Heart left ventricle (tissue), 16 donors: ENCODE results near the gene PRDM11. TPM values are rescaled to one million over a fixed set of nuclear protein-coding genes. Genes with fewer than 3 reads are reported as not detected.

Experiments
- ATAC-seq, 4 donors: fragments of 200-7000 bp; cut with Tn5 transposase; one replicate each; pipeline ENCODE4 v1.9.1; 2020 to 2022; ENCODE audit warnings: moderate library complexity in 4 of 4, mild to moderate bottlenecking in 3 of 4, moderate number of reproducible peaks in 1 of 4
- DNase-seq, 5 donors: peaks; one replicate each; pipeline ENCODE4 v3.0.0-alpha.2; 2020
- H3K27ac ChIP-seq, 12 donors: fragments of 200-600 bp; sonication (generic) in 4 of 12; one replicate each; pipeline versions ENCODE4 v1.5.0 to v1.8.0; 2016 to 2022; ENCODE audit warnings: mild to moderate bottlenecking in 2 of 12
- H3K27me3 ChIP-seq, 9 donors: fragments of 200-600 bp; sonication (generic) in 2 of 9; one replicate each; pipeline versions ENCODE4 v1.5.1 to v1.8.0; 2016 to 2022; ENCODE audit warnings: mild to moderate bottlenecking in 3 of 9
- H3K36me3 ChIP-seq, 9 donors: fragments of 200-600 bp; sonication (generic) in 2 of 9; one replicate each; pipeline versions ENCODE4 v1.5.0 to v1.8.0; 2018 to 2022; ENCODE audit warnings: mild to moderate bottlenecking in 2 of 9
- H3K4me1 ChIP-seq, 12 donors: fragments of 200-600 bp; sonication (generic) in 4 of 12; one replicate each; pipeline versions ENCODE4 v1.5.0 to v1.8.0; 2016 to 2022; ENCODE audit warnings: mild to moderate bottlenecking in 3 of 12
- H3K4me3 ChIP-seq, 12 donors: fragments of 200-600 bp; sonication (generic) in 4 of 12; one replicate each; pipeline versions ENCODE4 v1.5.0 to v1.8.0; 2017 to 2022; ENCODE audit warnings: mild to moderate bottlenecking in 9 of 12, moderate library complexity in 4 of 12
- H3K9me3 ChIP-seq, 12 donors: fragments of 200-600 bp; sonication (generic) in 4 of 12; one replicate each; pipeline versions ENCODE4 v1.5.0 to v1.8.0; 2016 to 2022; ENCODE audit warnings: mild to moderate bottlenecking in 1 of 12
- CTCF ChIP-seq, 12 donors: fragments of 200-600 bp; sonication (generic) in 4 of 12; IDR thresholded peaks; one replicate each; pipeline versions ENCODE4 v1.5.0 to v1.8.0; 2018 to 2022; ENCODE audit warnings: antibody characterized with exemption in 12 of 12, mild to moderate bottlenecking in 5 of 12
- POLR2A ChIP-seq, 2 donors: fragments of 450-650 bp; IDR thresholded peaks; one replicate each; pipeline ENCODE4 v1.6.1; 2017; ENCODE audit warnings: antibody characterized with exemption in 2 of 2, mild to moderate bottlenecking in 2 of 2, moderate library complexity in 2 of 2
- WGBS, 4 donors: extraction: QIAGEN DNeasy Blood & Tissue Kit in 2 of 4; methylation state at CpG; one replicate each; pipeline versions ENCODE4 v1.1.5 to v1.1.7; 2013 to 2018; 5-methylcytosine and 5-hydroxymethylcytosine counted together
- intact Hi-C, 10 donors: fragments of 100-400 bp; cut with DNase I; formaldehyde crosslinking; loops; one replicate each; pipeline versions ENCODE4 v1.11.1 to v1.14.2; 2022
- polyA plus RNA-seq, 2 donors: library from polyadenylated mRNA; stranded (reverse); fragments of 200-250 nt; gene quantifications; one replicate each; pipeline ENCODE4 v1.2.3, GENCODE V29; 2013
- total RNA-seq, 9 donors: library from RNA; depleted of rRNA in 2 of 9; stranded (reverse); fragments of >200 nt in 2 of 9; fragmentation: NEBNext Ultra II Directional in 3 of 9; extraction: Animal tissue kit (Norgen Biotek cat#: 25700) in 3 of 9; gene quantifications; one replicate each; pipeline versions ENCODE4 v1.1.0 to v1.2.4, GENCODE V29; 2016 to 2023
- donor health status: ischemic (EF 13 %, LVEDD 7.1; RV severe dilation, severe dysfunction).
- donor health status: healthy with polysubstance abuse.
- donor health status: DM: no; HTN: yes; CAD: no.
- donor health status: DM: no; HTN: no; CAD: no.
- donor health status: ischemic (EF 25% LVEDD 6.9; RV normal size, moderate dysfunction).
- donor health status: ischemic (EF 25% LVEDD 5.7; RV mildly dilated, moderate dysfunction).
- donor health status: healthy.
- donor health status: DM: yes; HTN: yes; CAD: no.
- donor health status: ischemic (EF 35%, LVEDD 5.7; RV mildly dilated, moderate dysfunction).
- donor health status: nonischemic (EF 11% LVEDD 7.7; RV severe dilation, severe dysfunction).
- donor health status: DM: yes; HTN: yes; CAD: no.
- donor health status: PGD.
- donor health status: ischemic (EF 29% LVEDD 5.4; RV normal size, mild dysfunction).
- donor health status: nonischemic (EF 23%, LVEDD 6.1; RV moderate dilation, normal function).

PRDM11 gene
- total and polyA plus RNA-seq, 11 donors: 4.5 to 29.6 (median 18.2) TPM

- no peak for TF ChIP-seq CTCF (IDR thresholded peaks at IDR 0.05)
- TF ChIP-seq POLR2A (IDR thresholded peaks at IDR 0.05): no peak
- Histone ChIP-seq H3K27ac (no peak overlapping the region), H3K4me1 (peaks cover 0 to 31% (median 20%) of the 10 kb centered on the region in 12 donors), H3K27me3 (peaks cover 0 to 6% (median 0%) of the 10 kb centered on the region in 9 donors), H3K9me3 (no peaks in the 10 kb centered on the region), H3K36me3 (no peaks in the 10 kb centered on the region), H3K4me3 (no peak overlapping the region)
- WGBS, 4 donors: 80 to 85% (median 81%) methylated on average over 16 of the region's 16 CpGs
- ATAC-seq (no peak), DNase-seq (peak in 1 of 5 donors; percentile 7)
- intact Hi-C loops: loop anchor here in 3 of 10 donors (5.0 kb wide), 1 partner anchor 38 kb away; no protein-coding TSS in a partner anchor
Observed at GRCh38 chr11:45144126-45145082, 2.0 kb upstream of the PRDM11 start.

- WGBS, 4 donors: 28 to 46% (median 38%) methylated on average over 3 of the region's 3 CpGs
- no peak overlapping the region for H3K27ac ChIP-seq
- peaks cover 0 to 6% (median 0%) of the 10 kb centered on the region in 9 donors for H3K27me3 ChIP-seq
- ATAC-seq (no peak), DNase-seq (no peak)
- no peak overlapping the region for H3K4me3 ChIP-seq
- H3K9me3 ChIP-seq: no peaks in the 10 kb centered on the region
- H3K36me3 ChIP-seq: no peaks in the 10 kb centered on the region
- intact Hi-C loops: loop anchor here in 3 of 10 donors (5.0 kb wide), 1 partner anchor 37 kb away; no protein-coding TSS in a partner anchor
- peaks cover 0 to 31% (median 20%) of the 10 kb centered on the region in 12 donors for H3K4me1 ChIP-seq
- no peak for TF ChIP-seq POLR2A (IDR thresholded peaks at IDR 0.05)
- TF ChIP-seq CTCF (IDR thresholded peaks at IDR 0.05): no peak
Observed at GRCh38 chr11:45145083-45145378, 1.4 kb upstream of the PRDM11 start.

- H3K27me3 ChIP-seq: peaks cover 0 to 6% (median 0%) of the 10 kb centered on the region in 9 donors
- WGBS, 4 donors: 19 to 31% (median 22%) methylated on average over 17 to 23 of the region's 23 CpGs
- peak overlapping the region in 11 of 12 donors; percentile 92 to 99 (median 98) for H3K27ac ChIP-seq
- TF ChIP-seq POLR2A (IDR thresholded peaks at IDR 0.05) (no peak), CTCF (IDR thresholded peaks at IDR 0.05) (no peak)
- H3K4me3 ChIP-seq: peak overlapping the region; percentile 57 to 93 (median 78)
- intact Hi-C loops: loop anchor here in 6 of 10 donors (1.0 to 5.0 kb wide), 5 partner anchors 35 to 65 kb away; no protein-coding TSS in a partner anchor
- no peaks in the 10 kb centered on the region for H3K36me3 ChIP-seq
- peak in 3 of 5 donors; percentile 46 to 62 (median 59) for DNase-seq
- no peaks in the 10 kb centered on the region for H3K9me3 ChIP-seq
- peaks cover 0 to 31% (median 20%) of the 10 kb centered on the region in 12 donors for H3K4me1 ChIP-seq
- peak in 1 of 4 donors; percentile 3 for ATAC-seq
Observed at GRCh38 chr11:45145379-45146071, 914 bp upstream of the PRDM11 start.
